ENCODE data around the gene RNF8. TPM values are rescaled to one million over a fixed set of nuclear protein-coding genes. Genes with fewer than 3 reads are reported as not detected.
"Not testable (repeated sequence)": the region's sequence is repeated elsewhere in the genome, so short reads cannot be mapped to it uniquely, and the experiment has no call there.

Gene RNF8
- polyA plus RNA-seq, 1 experiment = 13.3 TPM

DNA sequence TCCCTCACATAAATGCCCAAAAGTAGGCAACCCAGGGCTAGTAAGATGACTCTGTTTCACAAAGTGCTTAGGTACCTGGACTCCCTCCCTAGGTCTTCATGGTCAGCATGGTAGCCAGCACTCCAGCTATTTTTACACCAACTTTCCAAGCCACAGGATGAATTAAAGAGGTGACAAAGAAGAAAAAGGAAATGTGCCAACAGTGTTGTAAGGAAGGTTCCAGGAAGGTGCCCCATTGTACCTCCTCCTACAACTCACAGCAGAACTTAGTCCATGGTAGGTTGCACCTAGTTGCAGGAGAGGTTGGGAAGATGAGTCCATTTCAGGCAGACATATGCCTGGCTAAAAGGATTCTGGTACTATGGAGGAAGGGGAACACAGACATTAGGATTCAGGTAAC, 19.7 kb upstream of the RNF8 start:
- no peak for DNase-seq (ENCODE audit: low read depth)
- TF ChIP-seq, protein P1, sequence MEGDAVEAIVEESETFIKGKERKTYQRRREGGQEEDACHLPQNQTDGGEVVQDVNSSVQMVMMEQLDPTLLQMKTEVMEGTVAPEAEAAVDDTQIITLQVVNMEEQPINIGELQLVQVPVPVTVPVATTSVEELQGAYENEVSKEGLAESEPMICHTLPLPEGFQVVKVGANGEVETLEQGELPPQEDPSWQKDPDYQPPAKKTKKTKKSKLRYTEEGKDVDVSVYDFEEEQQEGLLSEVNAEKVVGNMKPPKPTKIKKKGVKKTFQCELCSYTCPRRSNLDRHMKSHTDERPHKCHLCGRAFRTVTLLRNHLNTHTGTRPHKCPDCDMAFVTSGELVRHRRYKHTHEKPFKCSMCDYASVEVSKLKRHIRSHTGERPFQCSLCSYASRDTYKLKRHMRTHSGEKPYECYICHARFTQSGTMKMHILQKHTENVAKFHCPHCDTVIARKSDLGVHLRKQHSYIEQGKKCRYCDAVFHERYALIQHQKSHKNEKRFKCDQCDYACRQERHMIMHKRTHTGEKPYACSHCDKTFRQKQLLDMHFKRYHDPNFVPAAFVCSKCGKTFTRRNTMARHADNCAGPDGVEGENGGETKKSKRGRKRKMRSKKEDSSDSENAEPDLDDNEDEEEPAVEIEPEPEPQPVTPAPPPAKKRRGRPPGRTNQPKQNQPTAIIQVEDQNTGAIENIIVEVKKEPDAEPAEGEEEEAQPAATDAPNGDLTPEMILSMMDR (IDR thresholded peaks at IDR 0.05; ENCODE audit: insufficient read depth, low read depth, low read length) = no peak
- Histone ChIP-seq H3K36me3 (ENCODE audit: control insufficient read depth, insufficient read depth, low read length) (peaks cover 10% of the 10 kb centered on the region), H3K4me3 (ENCODE audit: low read depth, low read length) (no peak overlapping the region), H3K27me3 (ENCODE audit: control insufficient read depth, insufficient read depth, low read length) (no peaks in the 10 kb centered on the region)
- ChIA-PET POLR2A (no interaction called here), CTCF (interaction anchor here (0.6 kb wide), 1 partner anchor 239 kb away, joined by 3 read pairs; no protein-coding TSS in a partner anchor)

DNA sequence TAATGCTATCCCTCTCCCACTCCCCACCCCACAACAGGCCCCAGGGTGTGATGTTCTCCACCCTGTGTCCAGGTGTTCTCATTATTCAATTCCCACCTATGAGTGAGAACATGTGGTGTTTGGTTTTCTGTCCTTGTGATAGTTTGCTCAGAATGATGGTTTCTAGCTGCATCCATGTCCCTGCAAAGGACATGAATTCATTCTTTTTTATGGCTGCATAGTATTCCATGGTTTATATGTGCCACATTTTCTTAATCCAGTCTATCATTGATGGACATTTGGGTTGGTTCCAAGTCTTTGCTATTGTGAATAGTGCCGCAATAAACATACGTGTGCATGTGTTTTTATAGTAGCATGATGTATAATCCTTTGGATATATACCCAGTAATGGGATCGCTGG, 15.5 kb upstream of the RNF8 start:
- H3K36me3 ChIP-seq (ENCODE audit: control insufficient read depth, insufficient read depth, low read length); H3K4me3 ChIP-seq (ENCODE audit: low read depth, low read length); DNase-seq (ENCODE audit: low read depth); POLR2A ChIA-PET; H3K27me3 ChIP-seq (ENCODE audit: control insufficient read depth, insufficient read depth, low read length): not testable (repeated sequence)
- CTCF ChIA-PET = interaction anchor here (1.6 kb wide), 1 partner anchor 12 kb away, joined by 4 read pairs; no protein-coding TSS in a partner anchor

DNA sequence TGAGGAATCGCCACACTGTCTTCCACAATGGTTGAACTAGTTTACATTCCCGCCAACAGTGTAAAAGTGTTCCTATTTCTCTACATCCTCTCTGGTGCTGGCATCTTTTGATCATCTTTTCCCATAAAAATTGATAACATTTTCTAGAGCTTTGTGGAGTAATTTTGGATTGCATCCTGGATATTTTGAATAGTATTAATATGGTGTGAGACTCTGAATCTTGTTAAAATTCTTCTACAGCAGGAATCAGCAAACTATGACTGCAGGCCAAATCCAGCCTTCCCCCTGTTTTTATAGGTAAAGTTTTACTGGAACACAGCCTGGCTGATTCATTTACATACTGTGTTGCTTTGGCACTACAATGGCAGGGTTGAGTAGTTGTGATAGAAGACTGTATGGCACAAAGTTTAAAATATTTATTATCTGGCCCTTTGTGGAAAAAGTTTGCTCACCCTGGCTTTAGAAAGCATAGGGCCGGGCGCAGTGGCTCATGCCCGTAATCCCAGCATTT, 15.0 kb upstream of the RNF8 start:
- Histone ChIP-seq H3K4me3 (ENCODE audit: low read depth, low read length) (no peak overlapping the region), H3K36me3 (ENCODE audit: control insufficient read depth, insufficient read depth, low read length) (no peaks in the 10 kb centered on the region), H3K27me3 (ENCODE audit: control insufficient read depth, insufficient read depth, low read length) (peaks cover 2% of the 10 kb centered on the region)
- ChIA-PET POLR2A (no interaction called here), CTCF (interaction anchor here (1.6 kb wide), 1 partner anchor 13 kb away, joined by 4 read pairs; no protein-coding TSS in a partner anchor)
- peak; percentile 53 for DNase-seq (ENCODE audit: low read depth)
- TF ChIP-seq, protein P1 (IDR thresholded peaks at IDR 0.05; ENCODE audit: insufficient read depth, low read depth, low read length) = no peak

DNA sequence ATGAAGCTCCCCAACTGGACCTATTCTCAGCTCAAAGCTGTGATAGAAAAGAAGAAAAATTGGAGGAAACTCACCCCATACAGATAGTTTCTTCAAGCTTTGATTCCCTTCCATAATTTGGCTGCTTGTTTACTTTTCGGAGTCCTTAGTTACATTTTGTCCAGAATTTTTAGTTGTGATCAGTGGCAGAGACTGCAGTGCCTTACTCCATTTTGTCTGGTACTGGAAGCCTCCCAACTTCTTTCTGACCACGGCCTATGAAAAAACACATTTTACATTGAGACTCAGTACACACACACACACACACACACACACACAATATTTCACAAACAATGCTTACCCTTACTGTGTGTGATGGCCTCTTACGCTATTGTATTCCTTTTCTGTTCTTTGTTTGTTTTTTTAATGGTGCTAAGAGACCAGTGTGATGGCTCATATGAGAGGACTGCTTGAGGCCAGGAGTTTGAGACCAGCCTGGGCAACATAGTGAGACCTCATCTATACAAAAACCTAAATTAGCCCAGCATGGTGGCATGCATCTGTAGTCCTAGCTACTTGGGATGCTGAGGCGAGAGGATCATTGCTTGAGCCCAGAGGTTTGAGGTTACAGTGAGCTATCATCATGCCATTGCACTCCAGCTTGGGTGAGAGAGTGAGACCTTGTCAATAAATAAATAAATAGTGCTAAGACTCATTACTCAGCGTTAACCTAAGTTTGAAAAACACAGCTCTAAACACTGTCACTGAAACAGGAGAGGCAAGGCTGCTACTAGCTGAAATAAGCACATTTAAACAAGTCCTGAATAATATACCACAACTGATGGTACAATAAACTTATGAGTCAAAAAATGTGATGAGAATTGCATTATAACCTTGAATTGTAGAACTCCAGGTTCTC, 13.8 kb upstream of the RNF8 start:
- TF ChIP-seq, protein P1 (IDR thresholded peaks at IDR 0.05; ENCODE audit: insufficient read depth, low read depth, low read length) = no peak
- no peak for DNase-seq (ENCODE audit: low read depth)
- CTCF ChIA-PET = interaction anchor here (1.6 to 1.8 kb wide), 2 partner anchors 14 to 46 kb away, joined by 3 to 4 read pairs; no protein-coding TSS in a partner anchor
- POLR2A ChIA-PET = no interaction called here
- Histone ChIP-seq H3K36me3 (ENCODE audit: control insufficient read depth, insufficient read depth, low read length) (no peaks in the 10 kb centered on the region), H3K4me3 (ENCODE audit: low read depth, low read length) (no peak overlapping the region), H3K27me3 (ENCODE audit: control insufficient read depth, insufficient read depth, low read length) (peaks cover 2% of the 10 kb centered on the region)

DNA sequence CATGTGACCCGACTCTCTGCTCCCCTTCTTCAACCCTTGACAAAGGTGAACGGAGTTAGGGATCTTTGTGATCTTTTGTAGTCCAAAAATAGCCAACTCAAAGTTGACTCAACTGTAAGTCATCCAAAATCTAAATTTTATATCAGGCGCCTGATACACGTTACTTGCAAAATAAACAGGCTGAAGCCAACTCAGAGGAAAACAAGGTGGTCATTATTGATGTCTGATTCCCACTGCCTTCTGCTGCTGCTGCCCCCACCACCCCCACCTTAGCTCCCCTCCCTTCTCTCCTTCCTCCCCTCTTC, 13.2 kb upstream of the RNF8 start:
- TF ChIP-seq, protein P1 (IDR thresholded peaks at IDR 0.05; ENCODE audit: insufficient read depth, low read depth, low read length) = no peak
- Histone ChIP-seq H3K36me3 (ENCODE audit: control insufficient read depth, insufficient read depth, low read length) (no peaks in the 10 kb centered on the region), H3K27me3 (ENCODE audit: control insufficient read depth, insufficient read depth, low read length) (peaks cover 2% of the 10 kb centered on the region), H3K4me3 (ENCODE audit: low read depth, low read length) (no peak overlapping the region)
- no peak for DNase-seq (ENCODE audit: low read depth)
- POLR2A ChIA-PET = interaction anchor here (0.7 kb wide), 1 partner anchor 529 kb away, joined by 3 read pairs; no protein-coding TSS in a partner anchor
- CTCF ChIA-PET = interaction anchor here (1.8 kb wide), 1 partner anchor 46 kb away, joined by 3 read pairs; no protein-coding TSS in a partner anchor
